Ovary (tissue), 3 donors: ENCODE measurements around the gene IRF6.

ENCODE experiments used
- CTCF ChIP-seq, 3 donors: fragments of 450-650 bp in 2 of 3; fragments of 200-600 bp in 1 of 3; IDR thresholded peaks; one replicate each; pipeline versions ENCODE4 v1.5.1 to v1.8.0; 2016 to 2022; ENCODE audit warnings: antibody characterized with exemption in 3 of 3, mild to moderate bottlenecking in 1 of 3
- EP300 ChIP-seq: sonication (generic); formaldehyde crosslinking; IDR thresholded peaks from one replicate; pipeline ENCODE4 v1.6.1; 2017; ENCODE audit warnings: antibody characterized with exemption
- POLR2A ChIP-seq: fragments of 450-650 bp; IDR thresholded peaks from one replicate; pipeline ENCODE4 v1.6.1; 2017; ENCODE audit warnings: antibody characterized with exemption, mild to moderate bottlenecking, moderate library complexity
- donor health status: DM: no; HTN: no; CAD: no.

DNA sequence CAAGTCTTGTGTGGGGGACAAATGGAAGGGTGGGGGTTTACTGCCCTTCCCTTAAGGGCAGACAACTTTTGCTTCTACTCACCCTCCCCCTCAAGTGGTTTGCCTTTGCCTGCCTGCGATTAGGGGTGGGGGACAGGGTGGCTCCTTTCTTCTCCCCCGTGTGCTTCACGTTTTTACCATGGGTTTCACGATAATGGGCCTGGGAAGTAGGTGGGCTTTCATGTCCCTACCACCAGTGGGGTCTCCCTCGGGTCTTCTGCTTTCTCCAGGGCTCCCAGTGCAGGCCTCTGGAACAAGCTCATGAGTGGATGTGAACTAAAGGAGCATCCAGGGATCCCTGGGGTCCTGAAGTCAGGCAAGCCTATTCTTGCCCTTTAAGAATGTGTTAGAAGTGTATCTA is 43.4 kb upstream of the IRF6 start:
- no peak for TF ChIP-seq CTCF (IDR thresholded peaks at IDR 0.05)
- TF ChIP-seq POLR2A: no peak
- no peak for TF ChIP-seq EP300
